HG02798 (cell line): ENCODE data around the gene TGM6.

Experiments
- ATAC-seq: cut with Tn5 transposase; IDR thresholded peaks from one replicate; pipeline ENCODE4 v1.9.1; 2021; ENCODE audit warnings: mild to moderate bottlenecking; ENCODE audit not compliant: unreplicated experiment, poor library complexity

Gene TGM6

GRCh38 chr20:2449386-2449785, 68.7 kb downstream of the TGM6 start:
- ATAC-seq, result no peak

- no peak for ATAC-seq
These were observed 70.7 kb downstream of the TGM6 start for GRCh38 chr20:2451422-2451821.

DNA sequence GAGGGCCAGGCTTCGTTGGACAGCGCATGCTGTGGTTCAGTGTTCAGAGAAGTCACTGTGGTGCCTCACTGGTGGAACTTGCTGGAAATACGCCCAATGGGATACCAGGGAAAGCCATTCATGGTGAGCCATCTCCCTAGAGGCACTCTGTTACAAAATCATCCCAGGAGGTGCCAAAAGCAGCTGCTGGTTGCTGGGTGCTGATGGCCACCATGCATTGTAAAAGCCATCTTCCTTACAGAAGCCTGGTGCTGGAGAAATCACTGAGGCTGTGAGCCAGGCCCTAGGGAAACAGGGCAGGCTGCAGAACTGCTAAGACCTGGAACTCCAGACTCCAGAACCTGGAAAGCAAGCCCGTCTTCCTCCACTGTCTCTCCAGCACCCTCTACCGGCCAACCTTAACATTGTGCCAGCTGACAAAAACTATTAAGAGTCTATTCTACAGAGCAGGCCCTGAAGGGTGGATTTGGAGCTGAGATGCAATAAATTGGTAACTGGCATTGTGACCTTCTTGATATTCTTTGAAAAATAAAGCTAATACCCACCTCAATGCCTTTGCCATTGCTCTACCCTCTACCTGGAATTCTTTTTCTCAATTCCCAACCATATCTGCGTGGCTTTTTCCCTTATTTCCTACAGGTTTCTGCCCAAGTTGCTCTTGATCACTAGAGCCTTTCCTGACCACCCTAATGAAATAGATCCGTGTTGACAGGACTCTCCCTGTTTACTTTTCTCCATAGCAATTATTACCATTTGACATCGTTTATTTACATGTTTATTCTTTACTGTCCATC, 71.4 kb downstream of the TGM6 start:
- no peak for ATAC-seq

GRCh38 chr20:2453792-2454191, 73.1 kb downstream of the TGM6 start:
- no peak for ATAC-seq

GRCh38 chr20:2455771-2456497, 75.2 kb downstream of the TGM6 start:
- ATAC-seq, result no peak

DNA sequence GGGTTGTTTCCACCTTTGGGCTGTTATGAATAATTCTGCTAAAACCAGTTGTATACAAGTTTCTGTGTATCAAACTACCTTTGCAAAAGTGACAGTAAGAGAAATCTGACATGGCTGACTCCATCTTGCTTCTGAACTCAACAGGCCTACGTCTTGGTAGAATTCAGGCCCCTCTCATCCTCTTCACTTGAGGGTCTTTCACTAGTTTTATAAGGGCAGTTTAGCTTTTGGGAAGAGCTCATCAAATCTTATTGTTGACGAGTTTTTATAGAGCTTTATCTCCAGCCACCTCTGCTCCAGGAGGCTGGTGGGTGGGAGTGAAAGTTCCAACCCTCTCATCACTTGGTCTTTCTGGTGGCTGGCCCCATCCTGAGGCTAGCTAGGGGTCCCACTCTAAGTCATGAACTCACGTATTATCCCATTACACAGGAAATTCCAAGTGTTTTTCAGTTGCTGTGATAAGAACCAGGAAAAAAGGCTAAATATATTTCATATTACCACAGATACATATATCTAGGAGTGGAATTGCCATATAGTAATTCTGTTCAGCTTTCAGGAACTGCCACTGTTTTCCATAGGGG, 78.3 kb downstream of the TGM6 start:
- no peak for ATAC-seq

DNA sequence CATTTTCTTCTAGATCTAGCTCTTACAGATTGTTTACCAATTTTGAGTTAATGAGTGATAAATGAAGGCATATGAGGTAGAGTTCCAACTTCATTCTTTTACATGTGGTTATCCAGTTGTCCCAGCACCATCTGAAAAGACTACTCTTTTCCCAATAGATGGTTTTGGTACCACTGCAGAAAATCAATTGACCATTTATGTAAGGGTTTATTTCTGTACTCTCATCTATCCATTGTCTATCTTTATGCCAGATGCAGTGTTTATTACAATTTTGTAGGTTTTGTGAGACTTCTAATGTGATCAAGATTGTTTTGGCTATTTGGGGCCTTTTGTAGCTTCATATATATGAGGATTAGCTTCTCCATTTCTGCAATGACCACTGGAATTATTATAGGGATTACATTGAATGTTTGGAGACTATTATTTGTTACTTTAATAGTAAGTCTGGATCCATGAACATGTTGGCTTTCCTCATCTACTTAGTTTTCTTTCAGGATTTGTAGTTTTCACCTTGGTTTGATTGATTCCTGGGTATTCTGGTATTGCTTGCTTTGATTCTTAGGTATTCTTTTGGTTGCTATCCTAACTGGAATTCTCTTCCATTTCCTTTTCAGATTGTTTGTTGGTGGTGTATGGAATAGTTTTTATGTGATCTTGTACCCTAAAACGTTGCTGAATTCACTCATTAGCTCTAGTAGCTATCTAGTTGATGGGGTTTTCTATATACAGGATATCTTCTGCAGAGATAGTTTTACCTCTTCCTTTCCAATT, 79.5 kb downstream of the TGM6 start:
- ATAC-seq, result no peak

- ATAC-seq, result no peak
These were observed 80.2 kb downstream of the TGM6 start for GRCh38 chr20:2460752-2461424.

- no peak for ATAC-seq
These were observed 81.8 kb downstream of the TGM6 start for GRCh38 chr20:2462484-2462883.

- no peak for ATAC-seq
These were observed 83.1 kb downstream of the TGM6 start for GRCh38 chr20:2463616-2464365.

DNA sequence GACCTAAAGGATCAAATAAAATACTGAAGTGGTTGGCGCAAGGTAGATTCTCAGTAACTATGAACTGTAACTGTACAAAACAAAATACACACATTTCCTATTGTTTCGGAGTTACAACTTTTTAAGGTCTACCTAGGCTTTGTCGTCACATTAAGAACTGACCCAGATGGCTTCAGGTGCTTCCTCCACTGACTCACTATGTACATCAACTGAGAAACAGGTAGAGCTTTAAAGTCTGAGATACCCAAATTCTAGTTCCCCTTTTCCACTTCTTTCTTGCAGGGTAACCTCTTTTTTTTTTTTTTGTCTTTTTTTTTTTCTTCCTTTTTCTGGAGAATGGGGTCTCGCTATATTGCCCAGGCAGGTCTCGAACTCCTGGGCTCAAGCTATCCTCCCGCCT, 84.4 kb downstream of the TGM6 start:
- ATAC-seq, result no peak

- no peak for ATAC-seq
These were observed 86.7 kb downstream of the TGM6 start for GRCh38 chr20:2467412-2467811.

GRCh38 chr20:2468581-2469407, 88.1 kb downstream of the TGM6 start:
- no peak for ATAC-seq

GRCh38 chr20:2469991-2470422, 89.3 kb downstream of the TGM6 start:
- ATAC-seq, result peak; percentile 27

DNA sequence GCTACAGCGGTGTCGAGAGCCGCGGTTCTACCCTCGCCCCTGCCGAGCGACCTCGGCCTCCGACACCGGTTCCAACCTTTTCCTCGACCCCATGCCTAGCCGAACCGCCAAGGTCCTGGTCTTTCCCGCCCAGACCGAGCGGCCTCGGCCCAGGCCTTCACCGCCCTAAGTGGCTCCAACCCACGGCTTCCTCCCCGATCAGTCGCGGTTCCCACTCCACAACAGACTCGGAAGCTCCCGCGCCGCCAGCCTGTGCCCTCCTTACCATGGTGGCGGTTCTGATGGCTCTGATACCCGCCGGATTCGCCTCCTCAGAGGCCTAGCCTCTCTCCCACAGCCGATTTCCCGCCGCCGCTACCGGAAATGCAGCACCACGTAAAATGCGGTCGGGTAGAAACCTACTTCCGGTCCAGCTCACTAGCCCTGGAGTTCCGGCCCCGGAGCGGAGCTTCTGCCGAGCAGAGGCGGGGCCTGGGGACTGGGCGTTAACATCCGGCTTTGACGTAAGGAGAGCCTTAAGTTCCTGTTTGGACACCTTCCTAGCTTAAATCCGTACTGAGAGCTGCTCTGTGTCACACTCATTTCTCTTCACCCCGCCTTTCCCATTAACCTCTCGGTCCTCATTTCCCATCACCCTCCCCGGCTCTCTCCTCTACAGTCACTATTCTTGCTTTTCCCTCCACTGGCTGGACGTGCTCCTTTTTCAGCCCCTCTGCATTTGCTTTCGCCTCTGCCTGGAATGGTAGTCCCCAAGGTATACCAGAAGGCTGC, 89.9 kb downstream of the TGM6 start, which contains the start of gene SNRPB:
TSS of gene SNRPB (minus strand) at position 367 of the 771 bp plus-strand sequence. CDS start at position 268, 99 bp downstream.
- peak; percentile 98 for ATAC-seq

DNA sequence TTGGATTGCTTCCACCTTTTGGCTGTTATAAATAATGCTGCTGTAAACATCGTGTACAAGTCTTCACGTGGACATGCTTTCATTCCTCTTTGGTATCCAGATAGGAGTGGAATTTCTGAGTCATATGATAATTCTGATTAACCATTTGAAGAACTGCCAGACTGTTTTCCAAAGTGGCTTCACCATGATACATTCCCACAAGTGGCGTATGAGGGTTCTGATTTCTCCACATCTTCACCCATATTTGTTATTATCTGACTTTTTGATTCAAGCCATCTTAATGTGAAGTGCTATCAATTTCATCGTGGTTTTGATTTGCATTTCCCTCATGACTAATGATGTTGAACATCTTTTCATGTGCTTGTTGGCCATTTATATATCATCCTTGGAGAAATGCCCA, 92.8 kb downstream of the TGM6 start:
- ATAC-seq, result no peak

- ATAC-seq, result no peak
These were observed 95.4 kb downstream of the TGM6 start for GRCh38 chr20:2475850-2476741.
